ENCODE data around the gene USP46.

Gene USP46

DNA sequence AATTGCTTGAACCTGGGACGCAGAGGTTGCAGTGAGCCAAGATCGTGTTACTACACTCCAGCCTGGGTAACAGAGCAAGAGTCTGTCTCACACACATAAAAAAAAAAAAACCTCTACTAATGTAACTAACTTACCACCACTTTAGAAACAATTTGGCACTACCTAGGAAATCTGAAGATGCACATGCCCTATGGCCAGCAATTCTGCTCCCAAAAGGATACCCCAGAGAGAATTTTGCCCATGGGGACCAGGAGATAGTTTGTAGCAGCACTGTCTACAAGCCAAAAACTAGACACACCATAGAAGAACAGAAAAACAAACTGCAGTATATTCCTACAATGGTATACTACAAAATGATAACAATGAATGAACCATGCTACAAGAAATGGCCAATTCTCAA is 37.5 kb downstream of the USP46 start:
- no peak overlapping the region for H3K27ac ChIP-seq (replicated peaks)
- no peak for DNase-seq (ENCODE audit: low read depth in 1 of 2, low spot score in 1 of 2)
- TF ChIP-seq GABPA (IDR thresholded peaks at IDR 0.05; ENCODE audit: low read depth): no peak
- TF ChIP-seq, protein P1, sequence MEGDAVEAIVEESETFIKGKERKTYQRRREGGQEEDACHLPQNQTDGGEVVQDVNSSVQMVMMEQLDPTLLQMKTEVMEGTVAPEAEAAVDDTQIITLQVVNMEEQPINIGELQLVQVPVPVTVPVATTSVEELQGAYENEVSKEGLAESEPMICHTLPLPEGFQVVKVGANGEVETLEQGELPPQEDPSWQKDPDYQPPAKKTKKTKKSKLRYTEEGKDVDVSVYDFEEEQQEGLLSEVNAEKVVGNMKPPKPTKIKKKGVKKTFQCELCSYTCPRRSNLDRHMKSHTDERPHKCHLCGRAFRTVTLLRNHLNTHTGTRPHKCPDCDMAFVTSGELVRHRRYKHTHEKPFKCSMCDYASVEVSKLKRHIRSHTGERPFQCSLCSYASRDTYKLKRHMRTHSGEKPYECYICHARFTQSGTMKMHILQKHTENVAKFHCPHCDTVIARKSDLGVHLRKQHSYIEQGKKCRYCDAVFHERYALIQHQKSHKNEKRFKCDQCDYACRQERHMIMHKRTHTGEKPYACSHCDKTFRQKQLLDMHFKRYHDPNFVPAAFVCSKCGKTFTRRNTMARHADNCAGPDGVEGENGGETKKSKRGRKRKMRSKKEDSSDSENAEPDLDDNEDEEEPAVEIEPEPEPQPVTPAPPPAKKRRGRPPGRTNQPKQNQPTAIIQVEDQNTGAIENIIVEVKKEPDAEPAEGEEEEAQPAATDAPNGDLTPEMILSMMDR (IDR thresholded peaks at IDR 0.05; ENCODE audit: insufficient read depth, low read length): no peak
- TF ChIP-seq, protein P2, sequence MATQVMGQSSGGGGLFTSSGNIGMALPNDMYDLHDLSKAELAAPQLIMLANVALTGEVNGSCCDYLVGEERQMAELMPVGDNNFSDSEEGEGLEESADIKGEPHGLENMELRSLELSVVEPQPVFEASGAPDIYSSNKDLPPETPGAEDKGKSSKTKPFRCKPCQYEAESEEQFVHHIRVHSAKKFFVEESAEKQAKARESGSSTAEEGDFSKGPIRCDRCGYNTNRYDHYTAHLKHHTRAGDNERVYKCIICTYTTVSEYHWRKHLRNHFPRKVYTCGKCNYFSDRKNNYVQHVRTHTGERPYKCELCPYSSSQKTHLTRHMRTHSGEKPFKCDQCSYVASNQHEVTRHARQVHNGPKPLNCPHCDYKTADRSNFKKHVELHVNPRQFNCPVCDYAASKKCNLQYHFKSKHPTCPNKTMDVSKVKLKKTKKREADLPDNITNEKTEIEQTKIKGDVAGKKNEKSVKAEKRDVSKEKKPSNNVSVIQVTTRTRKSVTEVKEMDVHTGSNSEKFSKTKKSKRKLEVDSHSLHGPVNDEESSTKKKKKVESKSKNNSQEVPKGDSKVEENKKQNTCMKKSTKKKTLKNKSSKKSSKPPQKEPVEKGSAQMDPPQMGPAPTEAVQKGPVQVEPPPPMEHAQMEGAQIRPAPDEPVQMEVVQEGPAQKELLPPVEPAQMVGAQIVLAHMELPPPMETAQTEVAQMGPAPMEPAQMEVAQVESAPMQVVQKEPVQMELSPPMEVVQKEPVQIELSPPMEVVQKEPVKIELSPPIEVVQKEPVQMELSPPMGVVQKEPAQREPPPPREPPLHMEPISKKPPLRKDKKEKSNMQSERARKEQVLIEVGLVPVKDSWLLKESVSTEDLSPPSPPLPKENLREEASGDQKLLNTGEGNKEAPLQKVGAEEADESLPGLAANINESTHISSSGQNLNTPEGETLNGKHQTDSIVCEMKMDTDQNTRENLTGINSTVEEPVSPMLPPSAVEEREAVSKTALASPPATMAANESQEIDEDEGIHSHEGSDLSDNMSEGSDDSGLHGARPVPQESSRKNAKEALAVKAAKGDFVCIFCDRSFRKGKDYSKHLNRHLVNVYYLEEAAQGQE (IDR thresholded peaks at IDR 0.05; ENCODE audit: insufficient replicate concordance, low read depth): no peak
- no peak for TF ChIP-seq POLR2AphosphoS5 (IDR thresholded peaks at IDR 0.05; ENCODE audit: low read depth)
- TF ChIP-seq SPI1 (IDR thresholded peaks at IDR 0.05; ENCODE audit: borderline replicate concordance, low read depth): no peak
- no peaks in the 10 kb centered on the region for H3K27me3 ChIP-seq (ENCODE audit: insufficient read depth, poor library complexity, severe bottlenecking)
- H3K4me3 ChIP-seq (replicated peaks; ENCODE audit: insufficient read depth, low read length): no peak overlapping the region

DNA sequence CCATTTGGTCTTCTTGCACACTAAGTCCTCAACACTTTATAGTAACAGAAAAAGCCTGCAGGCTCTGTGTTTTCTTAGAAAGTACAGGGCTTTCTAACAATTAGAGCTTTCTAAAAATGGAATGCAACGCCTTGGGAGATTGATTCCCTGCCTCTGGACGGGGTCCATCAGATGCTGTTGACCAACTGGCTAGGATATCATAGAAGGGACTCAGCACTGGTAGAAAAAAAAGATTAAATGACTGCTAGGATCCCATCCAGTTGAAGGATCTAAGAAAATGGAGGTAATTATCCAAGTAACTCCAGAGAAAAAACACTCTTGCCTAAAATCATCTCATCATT is 39.5 kb downstream of the USP46 start:
- Histone ChIP-seq H3K27ac (replicated peaks) (no peak overlapping the region), H3K27me3 (ENCODE audit: insufficient read depth, poor library complexity, severe bottlenecking) (no peaks in the 10 kb centered on the region), H3K4me3 (replicated peaks; ENCODE audit: insufficient read depth, low read length) (no peak overlapping the region)
- no peak for DNase-seq (ENCODE audit: low read depth in 1 of 2, low spot score in 1 of 2)
- TF ChIP-seq, protein P1 (IDR thresholded peaks at IDR 0.05; ENCODE audit: insufficient read depth, low read length): no peak
- TF ChIP-seq GABPA (IDR thresholded peaks at IDR 0.05; ENCODE audit: low read depth) (no peak), POLR2AphosphoS5 (IDR thresholded peaks at IDR 0.05; ENCODE audit: low read depth) (no peak), SPI1 (IDR thresholded peaks at IDR 0.05; ENCODE audit: borderline replicate concordance, low read depth) (no peak)
- TF ChIP-seq, protein P2 (IDR thresholded peaks at IDR 0.05; ENCODE audit: insufficient replicate concordance, low read depth): no peak

DNA sequence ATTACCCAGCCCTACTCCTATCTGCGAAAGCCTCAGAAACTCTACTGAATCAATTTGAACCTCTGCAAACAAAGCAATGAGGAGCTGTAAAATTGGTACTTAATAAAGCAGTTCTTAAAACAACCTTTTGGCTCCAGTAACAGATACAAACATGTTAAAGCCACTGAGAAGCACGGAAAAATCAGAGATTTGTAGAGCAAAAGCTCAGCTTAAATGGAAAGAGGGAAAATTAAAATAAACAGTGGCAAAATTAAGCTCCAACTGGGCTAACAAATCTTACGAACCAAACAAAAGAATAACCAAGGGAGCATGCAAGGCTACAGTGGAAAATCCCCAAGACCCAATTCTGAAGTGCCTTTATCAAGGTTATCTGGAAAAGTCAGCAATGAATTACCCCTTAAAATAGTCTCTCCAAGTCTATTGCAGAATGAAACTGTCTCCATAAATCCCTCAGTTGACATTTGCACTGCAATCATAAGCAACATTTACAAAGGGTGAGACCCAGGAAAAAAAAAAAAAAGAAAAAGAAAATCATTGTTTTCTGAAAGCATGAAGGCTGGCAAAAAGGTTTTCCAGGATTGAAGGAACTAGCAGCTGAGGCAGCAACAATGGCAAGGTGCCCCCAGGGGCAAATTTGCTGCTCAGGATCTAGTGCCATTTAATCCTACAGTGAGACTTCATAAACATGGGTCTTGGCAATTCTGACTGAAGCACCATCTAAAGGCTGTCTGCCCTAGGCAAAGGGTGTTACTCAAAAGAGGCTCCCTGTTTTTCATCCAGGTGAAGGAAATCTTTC is 40.1 kb downstream of the USP46 start:
- Histone ChIP-seq H3K27ac (replicated peaks) (no peak overlapping the region), H3K4me3 (replicated peaks; ENCODE audit: insufficient read depth, low read length) (no peak overlapping the region), H3K27me3 (ENCODE audit: insufficient read depth, poor library complexity, severe bottlenecking) (no peaks in the 10 kb centered on the region)
- TF ChIP-seq, protein P2 (IDR thresholded peaks at IDR 0.05; ENCODE audit: insufficient replicate concordance, low read depth): no peak
- TF ChIP-seq SPI1 (IDR thresholded peaks at IDR 0.05; ENCODE audit: borderline replicate concordance, low read depth): no peak
- TF ChIP-seq POLR2AphosphoS5 (IDR thresholded peaks at IDR 0.05; ENCODE audit: low read depth): no peak
- DNase-seq (ENCODE audit: low read depth in 1 of 2, low spot score in 1 of 2): no peak

Data from HL-60 (cell line).